ENCODE measurements around the gene MSH2.

Gene MSH2

GRCh38 chr2:47518497-47519146 lies 115.7 kb downstream of the MSH2 start:
- Mint-ChIP-seq H3K27ac (no peak overlapping the region), H3K27me3 (ENCODE audit: low read depth) (no peaks in the 10 kb centered on the region), H3K36me3 (ENCODE audit: low read depth) (peaks cover 3% of the 10 kb centered on the region), H3K4me3 (no peak overlapping the region), H3K9me3 (no peaks in the 10 kb centered on the region), H3K4me1 (ENCODE audit: low read depth) (peaks cover 16% of the 10 kb centered on the region)

DNA sequence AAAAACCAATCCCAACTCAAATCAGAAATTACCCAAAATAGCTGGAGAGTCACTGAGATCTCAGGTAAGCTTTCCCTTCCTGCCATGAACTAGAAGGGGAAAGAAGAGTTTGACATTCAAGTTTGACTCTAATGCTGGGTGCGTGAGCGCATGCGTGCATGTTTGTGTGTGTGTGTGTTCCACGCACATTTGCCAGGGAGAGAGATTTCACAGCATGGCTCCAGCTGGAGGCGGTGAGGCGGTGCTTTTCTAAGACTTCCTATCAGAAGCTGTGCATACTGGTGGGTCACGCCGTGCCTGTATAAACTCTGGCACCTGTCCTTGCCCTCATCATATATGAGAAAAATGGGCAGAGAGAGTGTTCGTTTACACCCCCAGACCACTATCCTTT lies 116.2 kb downstream of the MSH2 start:
- Mint-ChIP-seq H3K27ac (no peak overlapping the region), H3K9me3 (no peaks in the 10 kb centered on the region), H3K27me3 (ENCODE audit: low read depth) (peaks cover 4% of the 10 kb centered on the region), H3K36me3 (ENCODE audit: low read depth) (peaks cover 3% of the 10 kb centered on the region), H3K4me3 (no peak overlapping the region), H3K4me1 (ENCODE audit: low read depth) (peaks cover 16% of the 10 kb centered on the region)

DNA sequence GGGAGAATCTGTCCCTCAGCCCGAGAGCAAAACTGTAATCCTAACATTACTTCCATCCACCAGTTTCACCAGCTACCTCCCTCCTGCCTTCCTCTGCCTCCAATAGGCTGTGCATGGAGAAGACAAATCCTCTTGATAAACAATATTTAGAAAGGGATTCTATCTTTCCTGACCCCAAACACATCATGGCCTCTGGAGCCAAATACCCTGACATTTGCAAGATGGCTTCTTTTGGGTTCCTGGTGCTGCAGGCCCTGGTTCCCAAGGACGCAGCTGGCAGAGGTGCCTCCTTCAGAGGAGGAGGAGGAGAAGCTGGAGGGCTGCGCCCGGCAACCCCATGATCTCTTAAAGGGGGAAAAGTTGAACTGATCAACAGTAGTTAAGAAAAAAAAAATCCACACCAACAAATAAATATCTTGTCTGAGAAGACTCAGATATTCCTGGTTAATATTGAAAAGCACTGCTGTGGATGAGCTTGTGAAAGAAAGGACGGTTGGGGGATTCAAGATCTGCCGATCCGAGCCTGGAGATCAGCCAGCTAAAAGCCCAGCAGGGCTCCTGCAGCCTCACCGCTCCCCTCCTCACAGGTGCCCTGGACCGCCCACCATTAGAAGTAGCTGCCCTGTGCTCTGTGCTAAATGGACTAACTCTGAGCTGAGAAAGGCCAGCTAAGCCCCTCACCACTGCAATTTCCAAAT lies 116.8 kb downstream of the MSH2 start:
- Mint-ChIP-seq H3K27ac (no peak overlapping the region), H3K27me3 (ENCODE audit: low read depth) (peaks cover 8% of the 10 kb centered on the region), H3K4me3 (peak overlapping the region; percentile 56), H3K36me3 (ENCODE audit: low read depth) (peaks cover 3% of the 10 kb centered on the region), H3K4me1 (ENCODE audit: low read depth) (peaks cover 16% of the 10 kb centered on the region), H3K9me3 (no peaks in the 10 kb centered on the region)

GRCh38 chr2:47520302-47520630 lies 117.3 kb downstream of the MSH2 start:
- H3K4me1 Mint-ChIP-seq (ENCODE audit: low read depth): peaks cover 16% of the 10 kb centered on the region
- H3K27ac Mint-ChIP-seq: peak overlapping the region; percentile 71
- peak overlapping the region; percentile 56 for H3K4me3 Mint-ChIP-seq
- peaks cover 11% of the 10 kb centered on the region for H3K27me3 Mint-ChIP-seq (ENCODE audit: low read depth)
- H3K36me3 Mint-ChIP-seq (ENCODE audit: low read depth): peaks cover 3% of the 10 kb centered on the region
- no peaks in the 10 kb centered on the region for H3K9me3 Mint-ChIP-seq

DNA sequence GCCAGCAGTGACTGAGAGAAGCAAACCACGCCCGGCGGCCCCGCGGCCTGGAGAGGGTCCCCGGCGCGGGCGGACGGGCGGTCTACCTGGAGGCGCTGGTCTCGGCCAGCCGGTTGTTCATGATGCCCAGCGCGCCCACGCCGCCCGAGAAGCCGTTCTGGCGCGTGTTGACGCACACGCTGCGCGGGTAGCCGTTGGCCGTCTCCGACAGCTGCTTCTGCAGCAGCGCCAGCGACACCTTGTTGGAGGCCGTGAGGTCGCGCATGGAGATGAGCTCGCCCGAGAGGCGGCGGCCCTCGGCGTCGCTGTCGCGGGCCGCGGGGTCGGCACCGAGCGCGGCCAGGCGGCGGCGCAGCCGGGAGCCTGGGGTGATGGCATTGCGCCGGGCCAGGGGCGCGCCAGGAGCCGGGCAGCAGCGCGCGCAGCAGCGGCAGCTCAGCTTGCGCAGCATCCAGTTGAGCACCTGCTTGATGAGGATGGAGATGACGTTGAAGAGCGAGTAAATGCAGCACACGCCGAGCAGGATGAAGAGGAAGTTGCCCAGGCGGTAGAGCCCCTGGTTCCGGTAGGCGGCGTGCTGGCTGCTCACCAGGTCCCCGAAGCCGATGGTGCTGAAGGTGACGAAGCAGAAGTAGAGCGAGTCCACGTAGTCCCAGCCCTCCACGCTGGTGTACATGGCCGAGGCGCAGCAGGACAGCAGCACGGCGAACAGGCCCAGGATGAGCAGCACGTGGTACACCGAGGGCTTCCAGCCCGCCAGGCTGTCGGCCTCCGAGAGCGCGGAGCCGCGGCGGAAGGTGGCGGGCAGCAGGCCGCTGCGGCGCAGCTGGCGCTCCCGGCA lies 118.1 kb downstream of the MSH2 start:
- H3K4me3 Mint-ChIP-seq: peak overlapping the region; percentile 94
- H3K27ac Mint-ChIP-seq: peak overlapping the region; percentile 95
- H3K9me3 Mint-ChIP-seq: no peaks in the 10 kb centered on the region
- peaks cover 16% of the 10 kb centered on the region for H3K4me1 Mint-ChIP-seq (ENCODE audit: low read depth)
- peaks cover 3% of the 10 kb centered on the region for H3K36me3 Mint-ChIP-seq (ENCODE audit: low read depth)
- H3K27me3 Mint-ChIP-seq (ENCODE audit: low read depth): peaks cover 11% of the 10 kb centered on the region

GRCh38 chr2:47521666-47522285 lies 118.8 kb downstream of the MSH2 start:
- H3K4me3 Mint-ChIP-seq: peak overlapping the region; percentile 94
- H3K36me3 Mint-ChIP-seq (ENCODE audit: low read depth): peaks cover 3% of the 10 kb centered on the region
- H3K4me1 Mint-ChIP-seq (ENCODE audit: low read depth): peaks cover 16% of the 10 kb centered on the region
- H3K27me3 Mint-ChIP-seq (ENCODE audit: low read depth): peaks cover 11% of the 10 kb centered on the region
- no peaks in the 10 kb centered on the region for H3K9me3 Mint-ChIP-seq
- peak overlapping the region; percentile 9 for H3K27ac Mint-ChIP-seq

- Mint-ChIP-seq H3K27ac (no peak overlapping the region), H3K4me1 (ENCODE audit: low read depth) (peaks cover 14% of the 10 kb centered on the region), H3K36me3 (ENCODE audit: low read depth) (peaks cover 3% of the 10 kb centered on the region), H3K9me3 (no peaks in the 10 kb centered on the region), H3K27me3 (ENCODE audit: low read depth) (peaks cover 11% of the 10 kb centered on the region), H3K4me3 (no peak overlapping the region)
These were observed 122.2 kb downstream of the MSH2 start for GRCh38 chr2:47525167-47525566.

DNA sequence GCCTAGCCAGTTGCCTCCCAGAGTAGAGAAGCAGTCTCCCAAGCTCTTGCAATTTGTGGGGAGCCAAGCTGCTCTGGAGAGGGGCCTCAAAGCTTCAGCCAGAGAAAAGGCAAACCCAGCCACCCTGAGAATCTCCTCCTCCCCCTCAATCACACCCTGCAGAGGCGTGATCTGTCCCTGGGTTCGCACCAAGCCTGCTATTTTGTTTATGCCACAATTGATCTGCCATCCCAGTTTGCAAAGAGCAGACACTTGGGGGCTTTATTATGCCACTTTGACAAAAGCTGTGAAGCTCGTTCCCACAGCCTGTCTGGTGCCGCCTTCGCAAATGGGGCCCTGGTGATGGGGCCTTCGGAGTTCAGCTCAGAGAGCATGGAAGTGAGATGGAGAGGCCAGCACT lies 125.5 kb downstream of the MSH2 start:
- H3K36me3 Mint-ChIP-seq (ENCODE audit: low read depth): no peaks in the 10 kb centered on the region
- no peaks in the 10 kb centered on the region for H3K9me3 Mint-ChIP-seq
- no peaks in the 10 kb centered on the region for H3K4me1 Mint-ChIP-seq (ENCODE audit: low read depth)
- no peak overlapping the region for H3K4me3 Mint-ChIP-seq
- H3K27me3 Mint-ChIP-seq (ENCODE audit: low read depth): peaks cover 11% of the 10 kb centered on the region
- no peak overlapping the region for H3K27ac Mint-ChIP-seq

DNA sequence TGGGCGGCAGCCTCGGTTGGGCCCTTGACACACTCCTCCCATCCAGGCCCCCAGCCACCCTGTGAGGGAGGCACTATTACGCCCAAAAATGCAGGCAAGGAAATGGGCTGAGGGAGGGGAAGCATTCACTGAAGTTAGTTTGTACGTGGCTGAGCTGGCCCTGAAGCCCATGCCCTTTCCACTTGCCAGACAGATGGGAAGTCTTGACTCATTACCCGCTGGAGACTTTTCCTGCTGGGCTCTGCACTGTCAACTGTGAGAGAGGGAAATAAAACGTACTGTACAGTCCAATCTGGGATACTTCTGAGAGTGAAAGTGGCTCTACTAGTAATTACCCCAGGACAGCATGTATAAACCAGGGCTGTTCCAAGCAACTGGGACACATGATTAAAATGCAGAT lies 125.9 kb downstream of the MSH2 start:
- H3K36me3 Mint-ChIP-seq (ENCODE audit: low read depth): no peaks in the 10 kb centered on the region
- H3K27me3 Mint-ChIP-seq (ENCODE audit: low read depth): peaks cover 9% of the 10 kb centered on the region
- H3K27ac Mint-ChIP-seq: no peak overlapping the region
- no peaks in the 10 kb centered on the region for H3K4me1 Mint-ChIP-seq (ENCODE audit: low read depth)
- H3K4me3 Mint-ChIP-seq: no peak overlapping the region
- no peaks in the 10 kb centered on the region for H3K9me3 Mint-ChIP-seq

- Mint-ChIP-seq H3K4me1 (ENCODE audit: low read depth) (no peaks in the 10 kb centered on the region), H3K4me3 (no peak overlapping the region), H3K27me3 (ENCODE audit: low read depth) (no peaks in the 10 kb centered on the region), H3K9me3 (no peaks in the 10 kb centered on the region), H3K36me3 (ENCODE audit: low read depth) (no peaks in the 10 kb centered on the region), H3K27ac (no peak overlapping the region)
These were observed 127.3 kb downstream of the MSH2 start for GRCh38 chr2:47530105-47530760.

DNA sequence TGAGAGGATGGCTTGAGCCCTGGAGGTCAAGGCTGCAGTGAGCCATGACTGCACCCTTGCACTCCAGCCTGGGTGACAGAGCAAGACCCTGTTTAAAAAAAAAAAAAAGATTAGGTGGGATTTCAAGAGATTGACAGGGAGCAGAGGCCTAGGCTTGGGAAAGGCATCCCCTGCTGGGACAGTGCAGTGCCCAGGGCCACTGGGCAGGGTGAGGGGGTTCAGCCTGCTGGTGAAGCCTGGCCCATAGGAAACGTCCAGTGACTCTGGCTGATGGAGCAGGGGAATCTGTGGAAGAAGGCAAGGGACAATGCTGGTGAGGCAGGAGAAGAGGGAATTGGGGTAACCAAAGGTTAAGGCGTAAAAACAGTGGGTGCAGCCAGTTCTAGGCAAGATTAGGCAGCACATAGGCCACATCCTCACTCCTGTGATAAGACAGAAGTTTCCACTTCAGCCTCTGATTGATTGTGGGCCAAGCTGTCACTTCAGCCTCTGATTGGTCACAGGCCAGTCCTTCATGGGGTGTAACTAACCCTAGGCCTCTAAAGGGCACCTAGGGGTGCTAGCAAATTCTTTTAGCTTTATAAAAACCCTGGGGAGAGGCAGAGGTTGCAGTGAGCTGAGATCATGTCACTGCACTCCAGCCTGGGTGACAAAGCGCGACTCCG lies 128.6 kb downstream of the MSH2 start:
- Mint-ChIP-seq H3K36me3 (ENCODE audit: low read depth) (no peaks in the 10 kb centered on the region), H3K4me1 (ENCODE audit: low read depth) (no peaks in the 10 kb centered on the region), H3K9me3 (no peaks in the 10 kb centered on the region), H3K27me3 (ENCODE audit: low read depth) (no peaks in the 10 kb centered on the region), H3K27ac (no peak overlapping the region), H3K4me3 (no peak overlapping the region)

Data from T-helper 1 cell treated with Interleukin-12 subunit alpha and Interleukin-12 subunit beta and Interleukin-4 antibody, amounts not matched to agents 30 μg/mL and 1 μg/mL, for 36 hours (primary cell).